Measurements from ENCODE around the gene PAH. TPM values are rescaled to one million over a fixed set of nuclear protein-coding genes. Genes with fewer than 3 reads are reported as not detected.

PAH gene
- not detected for polyA plus RNA-seq (2013, experiment 1 of 2)
- polyA plus RNA-seq (2013, experiment 2 of 2): not detected

DNA sequence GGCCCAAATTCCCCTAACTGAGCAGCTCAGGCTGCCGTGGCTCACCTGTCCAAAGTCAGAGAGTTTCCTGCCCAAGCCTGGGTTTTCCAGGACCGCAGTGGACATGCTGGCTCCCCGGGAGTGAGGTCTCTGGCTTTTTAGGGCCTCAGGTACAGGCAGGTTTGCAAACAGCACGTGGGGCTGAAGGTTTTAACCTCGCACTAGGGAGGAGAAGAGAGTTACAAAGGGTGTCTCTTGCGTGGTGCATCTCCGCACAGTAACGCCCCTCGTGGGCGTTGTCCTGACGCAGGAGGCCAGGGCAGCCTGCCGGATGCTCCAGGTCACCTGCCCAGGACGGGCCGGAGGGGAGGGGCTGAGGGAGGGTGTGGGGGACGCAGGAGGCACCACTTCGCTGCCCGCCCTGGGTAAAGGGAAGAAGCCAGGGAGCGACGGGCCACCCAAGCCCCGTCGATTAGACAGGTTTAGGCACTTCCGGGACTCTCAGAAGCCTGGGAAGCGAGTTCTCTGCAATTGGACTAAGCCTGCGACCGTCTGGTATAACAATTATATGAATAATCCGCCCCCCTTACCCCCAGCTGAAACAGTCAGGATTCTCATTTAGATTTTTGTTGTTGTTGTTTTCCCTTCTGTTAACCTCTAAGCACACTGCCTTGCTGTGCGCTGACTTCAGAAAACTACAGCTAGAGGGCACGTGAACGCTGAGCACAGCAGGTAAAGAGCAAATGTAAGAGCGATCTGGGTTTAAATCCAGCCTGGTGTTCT lies at the start of gene PAH:
PAH (minus strand) TSS at position 219 of the 762 bp plus-strand sequence; CDS start at position 105, 114 bp downstream.
- Histone ChIP-seq H3K4me1 (ENCODE audit: control insufficient read depth, insufficient read depth, low read length, poor library complexity, severe bottlenecking) (no peaks in the 10 kb centered on the region), H3K36me3 (ENCODE audit: control insufficient read depth, insufficient read depth, low read length) (no peaks in the 10 kb centered on the region), H3K9me3 (ENCODE audit: control insufficient read depth, low read length) (no peaks in the 10 kb centered on the region), H3K4me3 (ENCODE audit: extremely low read depth, insufficient read depth, low read length, poor library complexity, severe bottlenecking) (no peak within 1 kb of the TSS), H3K27ac (ENCODE audit: low read depth, low read length, severe bottlenecking) (no peak within 1 kb of the TSS)
- 41 to 52% methylated on average over 13 to 16 of the region's 30 CpGs for WGBS, 2 experiments (ENCODE audit: insufficient coverage in 2 of 2)

GRCh38 chr12:102966200-102966863 lies 49.3 kb upstream of the PAH start:
- Histone ChIP-seq H3K27ac (ENCODE audit: low read depth, low read length, severe bottlenecking) (no peak overlapping the region), H3K4me3 (ENCODE audit: extremely low read depth, insufficient read depth, low read length, poor library complexity, severe bottlenecking) (no peak overlapping the region), H3K9me3 (ENCODE audit: control insufficient read depth, low read length) (peaks cover 10% of the 10 kb centered on the region), H3K4me1 (ENCODE audit: control insufficient read depth, insufficient read depth, low read length, poor library complexity, severe bottlenecking) (peaks cover 5% of the 10 kb centered on the region), H3K36me3 (ENCODE audit: control insufficient read depth, insufficient read depth, low read length) (no peaks in the 10 kb centered on the region)
- 6 to 13% methylated on average over 10 to 11 of the region's 12 CpGs for WGBS, 2 experiments (ENCODE audit: insufficient coverage in 2 of 2)

GRCh38 chr12:102965281-102966155 lies 48.5 kb upstream of the PAH start:
- peaks cover 10% of the 10 kb centered on the region for H3K9me3 ChIP-seq (ENCODE audit: control insufficient read depth, low read length)
- H3K4me1 ChIP-seq (ENCODE audit: control insufficient read depth, insufficient read depth, low read length, poor library complexity, severe bottlenecking): peaks cover 6% of the 10 kb centered on the region
- H3K27ac ChIP-seq (ENCODE audit: low read depth, low read length, severe bottlenecking): no peak overlapping the region
- 1 to 4% methylated on average over 31 to 33 of the region's 38 CpGs for WGBS, 2 experiments (ENCODE audit: insufficient coverage in 2 of 2)
- H3K36me3 ChIP-seq (ENCODE audit: control insufficient read depth, insufficient read depth, low read length): no peaks in the 10 kb centered on the region
- no peak overlapping the region for H3K4me3 ChIP-seq (ENCODE audit: extremely low read depth, insufficient read depth, low read length, poor library complexity, severe bottlenecking)

- Histone ChIP-seq H3K4me1 (ENCODE audit: control insufficient read depth, insufficient read depth, low read length, poor library complexity, severe bottlenecking) (peaks cover 6% of the 10 kb centered on the region), H3K9me3 (ENCODE audit: control insufficient read depth, low read length) (peaks cover 10% of the 10 kb centered on the region), H3K36me3 (ENCODE audit: control insufficient read depth, insufficient read depth, low read length) (no peaks in the 10 kb centered on the region), H3K27ac (ENCODE audit: low read depth, low read length, severe bottlenecking) (no peak overlapping the region), H3K4me3 (ENCODE audit: extremely low read depth, insufficient read depth, low read length, poor library complexity, severe bottlenecking) (no peak overlapping the region)
- WGBS, 2 experiments (ENCODE audit: insufficient coverage in 2 of 2): 2% methylated on average over 5 to 21 of the region's 21 CpGs
Measured at GRCh38 chr12:102964872-102965271, 47.8 kb upstream of the PAH start.

DNA sequence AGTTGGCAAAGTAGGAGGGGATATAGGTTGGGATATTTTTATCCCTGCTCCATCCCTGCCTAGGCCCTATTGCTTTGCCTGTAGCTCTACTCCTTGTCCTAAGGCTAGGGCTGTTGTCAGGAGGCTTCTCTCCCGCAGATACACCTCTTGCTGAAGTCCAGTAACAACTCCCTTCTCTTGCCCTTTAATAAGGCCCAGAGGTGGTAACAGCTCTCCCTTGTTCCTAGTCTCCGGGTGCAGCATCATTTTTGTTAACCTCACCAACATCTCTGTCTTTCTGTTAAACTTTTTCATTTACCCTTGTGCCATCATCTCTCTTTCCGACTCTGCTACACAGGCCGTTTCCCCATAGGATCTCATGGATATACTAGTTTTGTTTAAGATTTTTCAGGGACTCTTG lies 46.8 kb upstream of the PAH start:
- H3K4me1 ChIP-seq (ENCODE audit: control insufficient read depth, insufficient read depth, low read length, poor library complexity, severe bottlenecking): peaks cover 6% of the 10 kb centered on the region
- no peaks in the 10 kb centered on the region for H3K36me3 ChIP-seq (ENCODE audit: control insufficient read depth, insufficient read depth, low read length)
- no peak overlapping the region for H3K4me3 ChIP-seq (ENCODE audit: extremely low read depth, insufficient read depth, low read length, poor library complexity, severe bottlenecking)
- H3K27ac ChIP-seq (ENCODE audit: low read depth, low read length, severe bottlenecking): no peak overlapping the region
- WGBS, 2 experiments (ENCODE audit: insufficient coverage in 2 of 2): 59 to 62% methylated on average over 2 of the region's 4 CpGs
- peaks cover 10% of the 10 kb centered on the region for H3K9me3 ChIP-seq (ENCODE audit: control insufficient read depth, low read length)

DNA sequence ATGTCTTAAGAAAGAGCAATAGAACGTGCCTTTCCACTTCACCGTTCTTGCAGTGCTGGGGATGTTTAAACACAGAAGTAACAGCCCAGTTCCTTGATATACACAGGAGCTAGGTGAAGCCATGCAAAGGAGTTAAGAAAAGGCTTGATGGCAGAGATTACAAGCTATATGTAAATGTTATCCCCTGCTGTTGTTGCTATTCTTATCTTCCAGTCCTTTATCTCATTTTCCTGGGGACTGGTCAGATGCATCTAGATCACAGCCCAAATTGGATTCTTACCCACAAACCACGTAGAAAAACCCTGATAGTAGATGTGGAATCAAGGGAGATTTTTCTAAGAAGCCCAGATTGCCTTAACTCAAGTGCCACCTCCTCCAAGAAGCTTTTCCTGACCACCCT lies 45.9 kb upstream of the PAH start:
- Histone ChIP-seq H3K36me3 (ENCODE audit: control insufficient read depth, insufficient read depth, low read length) (no peaks in the 10 kb centered on the region), H3K27ac (ENCODE audit: low read depth, low read length, severe bottlenecking) (no peak overlapping the region), H3K4me1 (ENCODE audit: control insufficient read depth, insufficient read depth, low read length, poor library complexity, severe bottlenecking) (peaks cover 6% of the 10 kb centered on the region), H3K9me3 (ENCODE audit: control insufficient read depth, low read length) (peaks cover 10% of the 10 kb centered on the region), H3K4me3 (ENCODE audit: extremely low read depth, insufficient read depth, low read length, poor library complexity, severe bottlenecking) (no peak overlapping the region)
- WGBS, 2 experiments (ENCODE audit: insufficient coverage in 2 of 2): 6 to 7% methylated on average over 2 of the region's 3 CpGs

DNA sequence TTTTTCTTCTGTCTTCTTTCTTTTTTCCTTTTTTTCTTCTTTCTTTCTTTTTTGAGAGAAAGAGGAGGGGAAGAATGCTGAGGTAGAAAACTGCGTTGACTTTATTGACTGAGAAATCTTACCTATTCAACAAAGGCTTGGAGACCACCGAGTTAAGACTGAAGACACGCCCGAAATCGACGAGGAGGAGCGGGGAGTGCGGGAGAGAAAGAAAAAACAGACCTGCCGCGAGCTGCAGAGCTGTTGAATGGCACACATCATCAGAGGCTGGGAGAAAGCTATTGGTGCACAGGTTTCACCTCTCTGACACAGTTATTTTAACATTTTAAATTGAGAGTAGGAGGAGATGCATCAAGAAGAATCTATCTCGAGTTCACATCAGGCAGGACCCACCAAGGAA lies 45.5 kb upstream of the PAH start:
- H3K9me3 ChIP-seq (ENCODE audit: control insufficient read depth, low read length): peaks cover 10% of the 10 kb centered on the region
- H3K36me3 ChIP-seq (ENCODE audit: control insufficient read depth, insufficient read depth, low read length): no peaks in the 10 kb centered on the region
- WGBS, 2 experiments (ENCODE audit: insufficient coverage in 2 of 2): 0 to 5% methylated on average over 7 to 10 of the region's 11 CpGs
- no peak overlapping the region for H3K27ac ChIP-seq (ENCODE audit: low read depth, low read length, severe bottlenecking)
- peaks cover 6% of the 10 kb centered on the region for H3K4me1 ChIP-seq (ENCODE audit: control insufficient read depth, insufficient read depth, low read length, poor library complexity, severe bottlenecking)
- H3K4me3 ChIP-seq (ENCODE audit: extremely low read depth, insufficient read depth, low read length, poor library complexity, severe bottlenecking): no peak overlapping the region

GRCh38 chr12:102961466-102961855 lies 44.4 kb upstream of the PAH start:
- no peaks in the 10 kb centered on the region for H3K36me3 ChIP-seq (ENCODE audit: control insufficient read depth, insufficient read depth, low read length)
- H3K27ac ChIP-seq (ENCODE audit: low read depth, low read length, severe bottlenecking): no peak overlapping the region
- 2% methylated on average over 6 of the region's 8 CpGs; no CpG with 5 or more reads in 1 of the 2 experiments for WGBS, 2 experiments (ENCODE audit: insufficient coverage in 2 of 2)
- H3K9me3 ChIP-seq (ENCODE audit: control insufficient read depth, low read length): peaks cover 10% of the 10 kb centered on the region
- no peak overlapping the region for H3K4me3 ChIP-seq (ENCODE audit: extremely low read depth, insufficient read depth, low read length, poor library complexity, severe bottlenecking)
- H3K4me1 ChIP-seq (ENCODE audit: control insufficient read depth, insufficient read depth, low read length, poor library complexity, severe bottlenecking): peaks cover 10% of the 10 kb centered on the region

GRCh38 chr12:102960766-102961465 lies 43.9 kb upstream of the PAH start:
- no peak overlapping the region for H3K27ac ChIP-seq (ENCODE audit: low read depth, low read length, severe bottlenecking)
- 3% methylated on average over 17 to 18 of the region's 19 CpGs for WGBS, 2 experiments (ENCODE audit: insufficient coverage in 2 of 2)

GRCh38 chr12:102959391-102959790 lies 42.3 kb upstream of the PAH start:
- no peaks in the 10 kb centered on the region for H3K36me3 ChIP-seq (ENCODE audit: control insufficient read depth, insufficient read depth, low read length)
- no peak overlapping the region for H3K27ac ChIP-seq (ENCODE audit: low read depth, low read length, severe bottlenecking)
- H3K4me3 ChIP-seq (ENCODE audit: extremely low read depth, insufficient read depth, low read length, poor library complexity, severe bottlenecking): no peak overlapping the region
- 7 to 15% methylated on average over 10 of the region's 14 CpGs for WGBS, 2 experiments (ENCODE audit: insufficient coverage in 2 of 2)
- H3K4me1 ChIP-seq (ENCODE audit: control insufficient read depth, insufficient read depth, low read length, poor library complexity, severe bottlenecking): peaks cover 10% of the 10 kb centered on the region
- peaks cover 10% of the 10 kb centered on the region for H3K9me3 ChIP-seq (ENCODE audit: control insufficient read depth, low read length)

More at GRCh38 chr12:102960766-102961465, 43.9 kb upstream of the PAH start:
- H3K9me3 ChIP-seq (ENCODE audit: control insufficient read depth, low read length): peaks cover 10% of the 10 kb centered on the region
- no peaks in the 10 kb centered on the region for H3K36me3 ChIP-seq (ENCODE audit: control insufficient read depth, insufficient read depth, low read length)
- no peak overlapping the region for H3K4me3 ChIP-seq (ENCODE audit: extremely low read depth, insufficient read depth, low read length, poor library complexity, severe bottlenecking)
- H3K4me1 ChIP-seq (ENCODE audit: control insufficient read depth, insufficient read depth, low read length, poor library complexity, severe bottlenecking): peaks cover 10% of the 10 kb centered on the region
